ENCODE measurements around the gene GPAT2.
"Not testable (repeated sequence)": the region's sequence is repeated elsewhere in the genome, so short reads cannot be mapped to it uniquely, and the experiment has no call there.

DNA sequence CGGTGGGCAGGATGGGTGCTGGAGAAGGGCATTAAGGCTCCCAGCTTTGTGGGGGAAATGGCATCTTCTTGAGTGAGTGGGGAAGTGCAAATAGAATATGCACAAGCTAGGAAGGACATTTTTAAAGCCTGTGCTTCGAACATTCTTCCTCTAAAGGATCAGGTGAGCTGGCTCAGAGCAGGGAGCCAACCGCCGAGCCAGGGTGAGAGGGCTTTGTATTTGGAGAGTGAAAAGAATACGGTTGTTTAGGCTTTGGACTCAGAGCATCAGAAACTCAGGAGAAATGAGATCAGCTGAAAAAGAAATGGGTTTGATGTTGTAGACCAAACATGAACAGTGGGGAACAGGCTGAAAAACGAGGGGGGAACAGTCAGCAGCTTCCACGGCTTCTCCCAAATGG lies 19.8 kb upstream of the GPAT2 start:
- TF ChIP-seq, protein P1, sequence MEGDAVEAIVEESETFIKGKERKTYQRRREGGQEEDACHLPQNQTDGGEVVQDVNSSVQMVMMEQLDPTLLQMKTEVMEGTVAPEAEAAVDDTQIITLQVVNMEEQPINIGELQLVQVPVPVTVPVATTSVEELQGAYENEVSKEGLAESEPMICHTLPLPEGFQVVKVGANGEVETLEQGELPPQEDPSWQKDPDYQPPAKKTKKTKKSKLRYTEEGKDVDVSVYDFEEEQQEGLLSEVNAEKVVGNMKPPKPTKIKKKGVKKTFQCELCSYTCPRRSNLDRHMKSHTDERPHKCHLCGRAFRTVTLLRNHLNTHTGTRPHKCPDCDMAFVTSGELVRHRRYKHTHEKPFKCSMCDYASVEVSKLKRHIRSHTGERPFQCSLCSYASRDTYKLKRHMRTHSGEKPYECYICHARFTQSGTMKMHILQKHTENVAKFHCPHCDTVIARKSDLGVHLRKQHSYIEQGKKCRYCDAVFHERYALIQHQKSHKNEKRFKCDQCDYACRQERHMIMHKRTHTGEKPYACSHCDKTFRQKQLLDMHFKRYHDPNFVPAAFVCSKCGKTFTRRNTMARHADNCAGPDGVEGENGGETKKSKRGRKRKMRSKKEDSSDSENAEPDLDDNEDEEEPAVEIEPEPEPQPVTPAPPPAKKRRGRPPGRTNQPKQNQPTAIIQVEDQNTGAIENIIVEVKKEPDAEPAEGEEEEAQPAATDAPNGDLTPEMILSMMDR (IDR thresholded peaks at IDR 0.05): not testable (repeated sequence)
- TF ChIP-seq POLR2AphosphoS5 (IDR thresholded peaks at IDR 0.05; ENCODE audit: low read depth, low read length): not testable (repeated sequence)

All from Panc1 (cell line).